Adrenal gland (tissue), 12 donors: ENCODE data around the gene GRPEL2. TPM values are rescaled to one million over a fixed set of nuclear protein-coding genes. Genes with fewer than 3 reads are reported as not detected.

Experiments
- DNase-seq, 7 donors: peaks; one replicate each; pipeline ENCODE4 v3.0.0-alpha.2; 2019 to 2020
- H3K27ac ChIP-seq, 5 donors: fragments of 200-600 bp; sonication (generic) in 4 of 5; 1 replicate in 3 of 5; 2 replicates in 2 of 5; pipeline versions ENCODE4 v1.5.1 to v1.8.0; 2016 to 2020; ENCODE audit warnings: mild to moderate bottlenecking in 1 of 5
- H3K27me3 ChIP-seq: fragments of 200-600 bp; 2 replicates; pipeline ENCODE4 v1.8.0; 2021
- H3K36me3 ChIP-seq, 2 donors: fragments of 200-600 bp; replicated peaks in 1 of 2; 1 replicate in 1 of 2; 2 replicates in 1 of 2; pipeline versions ENCODE4 v1.5.1 to v1.8.0; 2018 to 2022
- H3K4me1 ChIP-seq, 2 donors: fragments of 200-600 bp; replicated peaks in 1 of 2; 1 replicate in 1 of 2; 2 replicates in 1 of 2; pipeline versions ENCODE4 v1.5.1 to v1.8.0; 2018 to 2021
- H3K4me3 ChIP-seq, 4 donors: fragments of 200-600 bp; sonication (generic) in 3 of 4; one replicate each; pipeline ENCODE4 v1.5.1; 2016 to 2018
- H3K9me3 ChIP-seq, 3 donors: fragments of 200-600 bp; sonication (generic) in 1 of 3; replicated peaks in 1 of 3; 1 replicate in 2 of 3; 2 replicates in 1 of 3; pipeline versions ENCODE4 v1.5.1 to v1.8.0; 2016 to 2021
- CTCF ChIP-seq, 6 experiments: fragments of 450-650 bp in 4 of 6; fragments of 200-600 bp in 2 of 6; sonication (generic) in 1 of 6; IDR thresholded peaks; 1 replicate in 5 of 6; 2 replicates in 1 of 6; pipeline versions ENCODE4 v1.5.1 to v1.8.0; 2016 to 2021; ENCODE audit warnings: antibody characterized with exemption in 6 of 6, mild to moderate bottlenecking in 2 of 6, moderate library complexity in 1 of 6
- POLR2A ChIP-seq, 2 donors: fragments of 450-650 bp; IDR thresholded peaks; one replicate each; pipeline ENCODE4 v1.6.1; 2017; ENCODE audit warnings: antibody characterized with exemption in 2 of 2, mild to moderate bottlenecking in 2 of 2, moderate library complexity in 1 of 2
- WGBS, 4 donors: extraction: QIAGEN DNeasy Blood & Tissue Kit in 2 of 4; methylation state at CpG; one replicate each; pipeline versions ENCODE4 v1.1.5 to v1.1.7; 2013 to 2017; 5-methylcytosine and 5-hydroxymethylcytosine counted together
- intact Hi-C, 2 donors: fragments of 100-400 bp; cut with DNase I; formaldehyde crosslinking; loops; one replicate each; pipeline versions ENCODE4 v1.14.1 to v1.15.0; 2022 to 2023
- polyA plus RNA-seq, 3 donors: library from polyadenylated mRNA; stranded (reverse); fragments of 200-250 nt in 2 of 3; fragments of 350-450 nt in 1 of 3; fragmentation: Illumina TruSeq in 1 of 3; extraction: RNeasy Lipid Tissue Mini Kit (QIAGEN cat#74804) in 1 of 3; gene quantifications; one replicate each; pipeline ENCODE4 v1.2.3, GENCODE V29; 2013 to 2014
- total RNA-seq, 9 donors: library from RNA; depleted of rRNA in 4 of 9; stranded (reverse); fragments of >200 nt in 4 of 9; fragments of 120-200 nt in 1 of 9; fragmentation: NEBNext Ultra II Directional in 1 of 9; extraction: Animal tissue kit (Norgen Biotek cat#: 25700) in 1 of 9; gene quantifications; one replicate each; pipeline versions ENCODE4 v1.1.0 to v1.2.4, GENCODE V29; 2013 to 2023
- donor health status: healthy with polysubstance abuse.
- donor health status: Bipolar disorder and iron deficiency.
- donor health status: DM: yes; HTN: yes; CAD: no.
- donor health status: DM: no; HTN: no; CAD: no.
- donor health status: DM: no; HTN: no; CAD: no.
- donor health status: DM: yes; HTN: yes; CAD: no.

GRPEL2 gene
- total and polyA plus RNA-seq, 12 donors: 3.9 to 17.4 (median 12.0) TPM

DNA sequence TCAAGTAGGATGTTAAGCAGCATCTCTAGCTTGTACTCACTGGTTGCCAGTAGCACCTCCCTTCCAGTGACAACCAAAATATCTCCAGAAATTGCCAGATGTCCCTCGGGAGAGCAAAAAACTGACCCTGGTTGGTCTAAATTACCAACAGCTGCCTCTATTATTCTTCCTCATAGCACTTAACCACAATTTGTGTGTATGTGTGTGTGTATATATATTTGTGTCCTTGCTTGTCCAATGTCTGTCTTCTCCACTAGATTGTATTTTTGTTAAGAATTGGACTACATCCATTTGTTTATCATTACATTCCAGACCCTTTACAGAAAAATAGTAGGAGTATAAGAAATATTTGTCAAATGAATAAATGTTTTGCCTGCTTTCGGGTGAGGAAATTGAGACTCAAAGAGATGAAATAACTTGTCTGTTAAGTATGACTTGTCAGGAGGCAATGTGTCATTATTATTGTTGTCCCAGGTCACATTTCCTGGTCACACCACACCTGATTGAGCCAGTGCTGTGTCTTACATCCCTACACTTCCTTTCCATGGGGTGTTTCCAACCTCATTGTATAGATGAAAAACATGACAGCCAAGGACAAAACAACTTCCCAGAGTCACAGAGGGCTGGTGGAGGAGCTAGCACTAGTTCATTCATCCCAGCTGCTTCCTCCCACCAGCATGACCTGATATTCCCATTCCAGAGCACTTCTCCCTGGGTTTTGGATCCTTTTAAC is 11.4 kb upstream of the GRPEL2 start:
- Histone ChIP-seq H3K27ac (no peak overlapping the region), H3K4me1 (no peaks in the 10 kb centered on the region), H3K27me3 (no peaks in the 10 kb centered on the region), H3K9me3 (no peaks in the 10 kb centered on the region), H3K36me3 (no peaks in the 10 kb centered on the region), H3K4me3 (no peak overlapping the region)
- TF ChIP-seq POLR2A (IDR thresholded peaks at IDR 0.05): no peak
- TF ChIP-seq CTCF (IDR thresholded peaks at IDR 0.05): no peak
- no peak for DNase-seq
- intact Hi-C loops: no loop called here
- WGBS, 4 donors: 63 to 81% (median 76%) methylated on average over 2 of the region's 2 CpGs

DNA sequence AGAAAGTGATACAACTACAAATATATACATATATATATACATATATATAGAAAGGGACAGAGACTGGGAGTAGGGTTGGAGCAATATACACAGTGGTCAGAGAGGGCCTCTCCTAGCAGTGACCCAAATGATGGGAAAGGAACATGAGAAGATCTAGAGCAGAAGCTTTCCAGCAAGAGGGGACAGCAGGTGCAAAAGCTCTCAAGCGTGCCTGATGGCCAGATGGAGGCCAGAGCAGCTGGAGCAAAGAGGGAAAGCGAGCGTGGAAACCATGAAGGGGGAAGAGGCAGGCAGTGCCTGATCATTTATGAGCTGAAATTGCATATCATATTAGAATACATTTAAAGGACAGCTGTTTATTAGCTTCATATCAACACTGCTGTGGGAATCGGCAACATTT is 7.6 kb upstream of the GRPEL2 start:
- H3K9me3 ChIP-seq: no peaks in the 10 kb centered on the region
- H3K27me3 ChIP-seq: no peaks in the 10 kb centered on the region
- H3K27ac ChIP-seq: no peak overlapping the region
- no peak overlapping the region for H3K4me3 ChIP-seq
- TF ChIP-seq CTCF (IDR thresholded peaks at IDR 0.05) (no peak), POLR2A (IDR thresholded peaks at IDR 0.05) (no peak)
- H3K36me3 ChIP-seq: no peaks in the 10 kb centered on the region
- DNase-seq: no peak
- WGBS, 4 donors: 88 to 97% (median 92%) methylated on average over 4 of the region's 4 CpGs
- intact Hi-C loops: no loop called here
- H3K4me1 ChIP-seq: no peaks in the 10 kb centered on the region

DNA sequence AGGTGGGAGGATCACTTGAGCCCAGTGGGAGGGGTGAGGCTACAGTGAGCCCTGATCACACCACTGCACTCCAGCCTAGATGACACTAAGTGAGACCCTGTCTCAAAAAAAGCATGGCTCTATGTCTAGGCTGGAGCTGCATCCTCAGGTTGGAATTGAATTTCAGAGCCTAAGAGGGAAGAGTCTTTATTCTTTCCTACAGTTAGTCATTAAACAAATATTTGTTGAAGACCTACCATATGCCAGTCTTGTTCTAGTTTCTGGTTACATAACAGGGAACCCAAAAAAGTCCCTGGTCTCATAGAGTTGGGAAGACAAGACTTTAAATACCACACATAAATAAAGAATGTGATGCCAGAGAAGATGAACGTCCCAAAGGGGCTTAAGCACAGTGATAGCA is 6.9 kb upstream of the GRPEL2 start:
- no peaks in the 10 kb centered on the region for H3K27me3 ChIP-seq
- H3K36me3 ChIP-seq: no peaks in the 10 kb centered on the region
- H3K27ac ChIP-seq: no peak overlapping the region
- intact Hi-C loops: no loop called here
- H3K4me3 ChIP-seq: no peak overlapping the region
- WGBS, 4 donors: 59 to 75% (median 64%) methylated on average over 1 of the region's 1 CpG
- TF ChIP-seq POLR2A (IDR thresholded peaks at IDR 0.05) (no peak), CTCF (IDR thresholded peaks at IDR 0.05) (no peak)
- no peaks in the 10 kb centered on the region for H3K9me3 ChIP-seq
- H3K4me1 ChIP-seq: no peaks in the 10 kb centered on the region
- no peak for DNase-seq

- TF ChIP-seq POLR2A (IDR thresholded peaks at IDR 0.05) (no peak), CTCF (IDR thresholded peaks at IDR 0.05) (no peak)
- intact Hi-C loops: no loop called here
- no peak for DNase-seq
- Histone ChIP-seq H3K9me3 (no peaks in the 10 kb centered on the region), H3K27ac (no peak overlapping the region), H3K4me3 (no peak overlapping the region), H3K4me1 (peaks cover 9 to 10% of the 10 kb centered on the region in 2 donors), H3K36me3 (no peaks in the 10 kb centered on the region), H3K27me3 (no peaks in the 10 kb centered on the region)
- 61 to 93% (median 73%) methylated on average over 1 of the region's 1 CpG for WGBS, 4 donors
Measured at GRCh38 chr5:149340920-149341319, 4.4 kb upstream of the GRPEL2 start.
